NCI-H460 (cell line): ENCODE measurements around the gene ARHGAP25. TPM values are rescaled to one million over a fixed set of nuclear protein-coding genes. Genes with fewer than 3 reads are reported as not detected.

Source experiments
- DNase-seq: peaks from one replicate; pipeline ENCODE4 v3.0.0-alpha.2; 2016; ENCODE audit warnings: low read depth; ENCODE audit errors: extremely low read depth
- polyA plus RNA-seq: library from polyadenylated mRNA; depleted of rRNA; stranded (reverse); fragments of >200 nt; gene quantifications from 2 replicates; pipeline ENCODE4 v1.2.3, GENCODE V29; 2014; cell fraction: nucleus; rRNA removed
- total RNA-seq: library from RNA; depleted of rRNA; stranded (reverse); fragments of >200 nt; shearing (Covaris generic); gene quantifications from 2 replicates; pipeline ENCODE4 v1.2.3, GENCODE V29; 2014; rRNA removed

ARHGAP25 gene
- total RNA-seq, result 2.1 and 3.1 TPM in 2 replicates
- polyA plus RNA-seq, result 0.24 TPM in 1 of 2 replicates, not detected in the other

- no peak for DNase-seq
These were observed at the start of gene ARHGAP25 for GRCh38 chr2:68734688-68735525. Gene ARHGAP25 (plus strand): TSS chr2:68734811. CDS start chr2:68735200, 389 bp downstream.

- no peak for DNase-seq
These were observed 48.4 kb upstream of the ARHGAP25 start for GRCh38 chr2:68686178-68686577.

GRCh38 chr2:68687018-68687417, 47.6 kb upstream of the ARHGAP25 start:
- DNase-seq, result no peak

- DNase-seq, result no peak
These were observed 44.8 kb upstream of the ARHGAP25 start for GRCh38 chr2:68689553-68690537.

- DNase-seq, result no peak
These were observed 43.8 kb upstream of the ARHGAP25 start for GRCh38 chr2:68690851-68691250.

- DNase-seq, result no peak
These were observed 42.1 kb upstream of the ARHGAP25 start for GRCh38 chr2:68692511-68692910.

GRCh38 chr2:68693951-68694350, 40.7 kb upstream of the ARHGAP25 start:
- no peak for DNase-seq

- no peak for DNase-seq
These were observed 38.6 kb upstream of the ARHGAP25 start for GRCh38 chr2:68695971-68696370.

- no peak for DNase-seq
These were observed 38.1 kb upstream of the ARHGAP25 start for GRCh38 chr2:68696554-68696953.

- no peak for DNase-seq
These were observed 35.8 kb upstream of the ARHGAP25 start for GRCh38 chr2:68698567-68699377.

GRCh38 chr2:68700560-68700959, 34.1 kb upstream of the ARHGAP25 start:
- DNase-seq, result no peak

- DNase-seq, result no peak
These were observed 28.0 kb upstream of the ARHGAP25 start for GRCh38 chr2:68706637-68707036.

GRCh38 chr2:68708629-68709028, 26.0 kb upstream of the ARHGAP25 start:
- DNase-seq, result no peak

GRCh38 chr2:68709421-68709911, 25.1 kb upstream of the ARHGAP25 start:
- DNase-seq, result peak; percentile 60

GRCh38 chr2:68710336-68710735, 24.3 kb upstream of the ARHGAP25 start:
- DNase-seq, result no peak

GRCh38 chr2:68710756-68711155, 23.9 kb upstream of the ARHGAP25 start:
- no peak for DNase-seq

- DNase-seq, result no peak
These were observed 19.7 kb upstream of the ARHGAP25 start for GRCh38 chr2:68714866-68715265.

- peak; percentile 59 for DNase-seq
These were observed 19.1 kb upstream of the ARHGAP25 start for GRCh38 chr2:68715353-68716041.

GRCh38 chr2:68716604-68717304, 17.9 kb upstream of the ARHGAP25 start:
- DNase-seq, result no peak
